CD14-positive monocyte (primary cell): Measurements from ENCODE around the gene DDX10. TPM values are rescaled to one million over a fixed set of nuclear protein-coding genes. Genes with fewer than 3 reads are reported as not detected.

Source experiments
- DNase-seq, 3 donors: peaks; one replicate each; pipeline ENCODE4 v3.0.0-alpha.2; 2011 to 2022
- H2AFZ ChIP-seq: 2 replicates; pipeline ENCODE4 v1.6.0; 2012; ENCODE audit warnings: mild to moderate bottlenecking, low read depth, low read length, inconsistent platforms; ENCODE audit not compliant: insufficient read depth, poor library complexity, severe bottlenecking
- H3K27ac ChIP-seq, 2 donors: 1 replicate in 1 of 2; 2 replicates in 1 of 2; pipeline ENCODE4 v1.5.1; 2012 to 2013; ENCODE audit warnings: low read length in 2 of 2, control low read depth in 1 of 2, inconsistent platforms in 1 of 2, low read depth in 1 of 2, mild to moderate bottlenecking in 1 of 2
- H3K27me3 ChIP-seq, 2 donors: one replicate each; pipeline versions ENCODE4 v1.6.0 to v1.6.1; 2011 to 2013; ENCODE audit warnings: low read length in 2 of 2; ENCODE audit not compliant: control insufficient read depth in 2 of 2, insufficient read depth in 2 of 2
- H3K36me3 ChIP-seq, 2 donors: replicated peaks in 1 of 2; 1 replicate in 1 of 2; 2 replicates in 1 of 2; pipeline versions ENCODE4 v1.5.1 to v1.6.1; 2012 to 2013; ENCODE audit warnings: low read length in 2 of 2, control low read depth in 1 of 2, inconsistent platforms in 1 of 2, mild to moderate bottlenecking in 1 of 2; ENCODE audit not compliant: insufficient read depth in 2 of 2, control insufficient read depth in 1 of 2
- H3K4me1 ChIP-seq, 2 donors: 1 replicate in 1 of 2; 2 replicates in 1 of 2; pipeline versions ENCODE4 v1.5.1 to v1.6.1; 2012 to 2013; ENCODE audit warnings: low read length in 2 of 2, control low read depth in 1 of 2, inconsistent platforms in 1 of 2, mild to moderate bottlenecking in 1 of 2, moderate library complexity in 1 of 2; ENCODE audit not compliant: insufficient read depth in 2 of 2, control insufficient read depth in 1 of 2
- H3K4me2 ChIP-seq: replicated peaks from 2 replicates; pipeline ENCODE3; 2012; ENCODE audit warnings: low read length, moderate library complexity, mild to moderate bottlenecking; ENCODE audit not compliant: poor library complexity, severe bottlenecking; ENCODE audit errors: extremely low read depth
- H3K4me3 ChIP-seq, 3 experiments: fragments of 200-600 bp in 1 of 3; sonication (generic) in 1 of 3; replicated peaks in 1 of 3; 1 replicate in 2 of 3; 2 replicates in 1 of 3; pipeline ENCODE4 v1.5.1; 2011 to 2013; ENCODE audit warnings: low read length in 3 of 3, mild to moderate bottlenecking in 3 of 3, control low read depth in 2 of 3, low read depth in 2 of 3, inconsistent platforms in 1 of 3, moderate library complexity in 1 of 3
- H3K79me2 ChIP-seq: 2 replicates; pipeline ENCODE4 v1.6.0; 2012; ENCODE audit warnings: mild to moderate bottlenecking, control low read depth, inconsistent platforms, low read length, moderate library complexity; ENCODE audit not compliant: insufficient read depth
- H3K9ac ChIP-seq: 2 replicates; pipeline ENCODE4 v1.6.0; 2017; ENCODE audit warnings: low read length, mild to moderate bottlenecking; ENCODE audit not compliant: insufficient read depth, poor library complexity, severe bottlenecking
- H3K9me3 ChIP-seq, 2 donors: replicated peaks in 1 of 2; 1 replicate in 1 of 2; 2 replicates in 1 of 2; pipeline versions ENCODE4 v1.5.1 to v1.6.1; 2012 to 2013; ENCODE audit warnings: low read length in 2 of 2, control low read depth in 1 of 2; ENCODE audit not compliant: control insufficient read depth in 1 of 2, insufficient read depth in 1 of 2
- H4K20me1 ChIP-seq: 2 replicates; pipeline ENCODE4 v1.6.0; 2012; ENCODE audit warnings: mild to moderate bottlenecking, low read length, control low read depth, moderate library complexity; ENCODE audit not compliant: insufficient read depth
- H3K27ac Mint-ChIP-seq, 7 donors: one replicate each; pipeline ENCODE4 v1.8.0; 2020; ENCODE audit warnings: mild to moderate bottlenecking in 7 of 7, mixed read lengths in 7 of 7, moderate library complexity in 6 of 7, inconsistent platforms in 2 of 7
- H3K27me3 Mint-ChIP-seq, 3 donors: one replicate each; pipeline ENCODE4 v1.8.0; 2021 to 2022; ENCODE audit warnings: low read depth in 3 of 3, mild to moderate bottlenecking in 3 of 3, mixed read lengths in 3 of 3, moderate library complexity in 3 of 3, inconsistent platforms in 1 of 3
- H3K36me3 Mint-ChIP-seq, 2 donors: one replicate each; pipeline ENCODE4 v1.8.0; 2020; ENCODE audit warnings: mixed read lengths in 2 of 2, inconsistent platforms in 1 of 2, mild to moderate bottlenecking in 1 of 2
- H3K4me1 Mint-ChIP-seq: one replicate; pipeline ENCODE4 v1.8.0; 2020; ENCODE audit warnings: mild to moderate bottlenecking, mixed read lengths
- H3K4me3 Mint-ChIP-seq, 2 donors: one replicate each; pipeline ENCODE4 v1.8.0; 2020; ENCODE audit warnings: mild to moderate bottlenecking in 2 of 2, mixed read lengths in 2 of 2, moderate library complexity in 1 of 2
- H3K9me3 Mint-ChIP-seq, 7 donors: one replicate each; pipeline ENCODE4 v1.8.0; 2020 to 2022; ENCODE audit warnings: mixed read lengths in 7 of 7, mild to moderate bottlenecking in 6 of 7, moderate library complexity in 6 of 7, inconsistent platforms in 2 of 7
- CTCF ChIP-seq: fragments of 200-600 bp; IDR thresholded peaks from one replicate; pipeline ENCODE4 v1.8.0; 2022; ENCODE audit warnings: antibody characterized with exemption, mild to moderate bottlenecking
- WGBS: methylation state at CpG from one replicate; pipeline ENCODE4 v1.1.5; 2013; ENCODE audit warnings: missing lambda C conversion rate; ENCODE audit not compliant: insufficient coverage; 5-methylcytosine and 5-hydroxymethylcytosine counted together
- intact Hi-C, 2 donors: fragments of 100-400 bp; cut with micrococcal nuclease; formaldehyde crosslinking; loops; one replicate each; pipeline versions ENCODE4 v1.15.0 to v1.15.1; 2023
- polyA plus RNA-seq, 3 donors: library from polyadenylated mRNA; depleted of rRNA in 1 of 3; unstranded in 2 of 3; stranded (reverse) in 1 of 3; fragments of 300-500 nt in 2 of 3; fragments of >200 nt in 1 of 3; fragmentation: Illumina TruSeq in 2 of 3; gene quantifications; 1 replicate in 2 of 3; 2 replicates in 1 of 3; pipeline ENCODE4 v1.2.3, GENCODE V29; 2012 to 2021

The DDX10 gene
- polyA plus RNA-seq, 3 donors = 5.0 to 6.3 (median 5.3) TPM

- H3K27me3 Mint-ChIP-seq = no peaks in the 10 kb centered on the region
- H3K36me3 Mint-ChIP-seq = peaks cover 0 to 2% of the 10 kb centered on the region in 2 donors
- intact Hi-C loops = no loop called here
- Histone ChIP-seq H3K4me3 (no peak overlapping the region), H3K4me2 (no peak overlapping the region), H4K20me1 (no peaks in the 10 kb centered on the region), H3K9ac (no peak overlapping the region), H3K36me3 (peaks cover under 1 to 9% of the 10 kb centered on the region in 2 donors), H3K9me3 (no peaks in the 10 kb centered on the region), H3K4me1 (peaks cover 5 to 11% of the 10 kb centered on the region in 2 donors), H3K79me2 (no peaks in the 10 kb centered on the region), H3K27ac (no peak overlapping the region), H2AFZ (no peak overlapping the region), H3K27me3 (no peaks in the 10 kb centered on the region)
- H3K9me3 Mint-ChIP-seq = no peaks in the 10 kb centered on the region
- no peak for DNase-seq
- no peak for TF ChIP-seq CTCF
- no peak overlapping the region for H3K4me3 Mint-ChIP-seq
- no peak overlapping the region for H3K27ac Mint-ChIP-seq
- H3K4me1 Mint-ChIP-seq = peaks cover 13% of the 10 kb centered on the region
- WGBS = no CpG with 5 or more reads among the region's 1 CpG
Observed at GRCh38 chr11:108852701-108853100, 187.8 kb downstream of the DDX10 start.

- Histone ChIP-seq H3K4me1 (peaks cover 5 to 11% of the 10 kb centered on the region in 2 donors), H3K4me2 (no peak overlapping the region), H3K79me2 (no peaks in the 10 kb centered on the region), H3K9me3 (no peaks in the 10 kb centered on the region), H2AFZ (no peak overlapping the region), H3K27me3 (no peaks in the 10 kb centered on the region), H3K36me3 (peaks cover 0 to 9% of the 10 kb centered on the region in 2 donors), H3K4me3 (no peak overlapping the region), H3K9ac (no peak overlapping the region), H3K27ac (no peak overlapping the region), H4K20me1 (no peaks in the 10 kb centered on the region)
- no peaks in the 10 kb centered on the region for H3K9me3 Mint-ChIP-seq
- H3K27me3 Mint-ChIP-seq = no peaks in the 10 kb centered on the region
- no peak for TF ChIP-seq CTCF
- H3K4me1 Mint-ChIP-seq = peaks cover 13% of the 10 kb centered on the region
- H3K36me3 Mint-ChIP-seq = no peaks in the 10 kb centered on the region
- no peak overlapping the region for H3K27ac Mint-ChIP-seq
- DNase-seq = no peak
- WGBS = no CpG with 5 or more reads among the region's 4 CpGs
- intact Hi-C loops = no loop called here
- H3K4me3 Mint-ChIP-seq = no peak overlapping the region
Observed at GRCh38 chr11:108853151-108853550, 188.3 kb downstream of the DDX10 start.
